Upper lobe of left lung (tissue), 6 donors: ENCODE results near the gene NEDD4L. TPM values are rescaled to one million over a fixed set of nuclear protein-coding genes. Genes with fewer than 3 reads are reported as not detected.
A peak's percentile ranks its signal among the peaks of the same experiment; 100 is the strongest.

Source experiments
- ATAC-seq, 2 donors: fragments of 200-7000 bp; cut with Tn5 transposase; one replicate each; pipeline ENCODE4 v1.9.1; 2022; ENCODE audit warnings: mild to moderate bottlenecking in 2 of 2, moderate library complexity in 2 of 2; ENCODE audit not compliant: low FRiP score in 2 of 2
- DNase-seq, 2 donors: peaks; one replicate each; pipeline ENCODE4 v3.0.0-alpha.2; 2019 to 2020
- H3K27ac ChIP-seq, 4 donors: fragments of 200-600 bp; sonication (generic); one replicate each; pipeline ENCODE4 v1.5.1; 2016 to 2019
- H3K27me3 ChIP-seq, 4 donors: fragments of 200-600 bp; sonication (generic); one replicate each; pipeline ENCODE4 v1.5.1; 2017 to 2019
- H3K36me3 ChIP-seq, 4 donors: fragments of 200-600 bp; sonication (generic); one replicate each; pipeline ENCODE4 v1.5.1; 2016 to 2019
- H3K4me1 ChIP-seq, 4 donors: fragments of 200-600 bp; sonication (generic); one replicate each; pipeline ENCODE4 v1.5.1; 2018 to 2019
- H3K4me3 ChIP-seq, 4 donors: fragments of 200-600 bp; sonication (generic); one replicate each; pipeline ENCODE4 v1.5.1; 2017 to 2019; ENCODE audit warnings: mild to moderate bottlenecking in 2 of 4, moderate library complexity in 1 of 4
- H3K9me3 ChIP-seq, 4 donors: fragments of 200-600 bp; sonication (generic); one replicate each; pipeline ENCODE4 v1.5.1; 2018 to 2019
- EP300 ChIP-seq, 4 donors: sonication (generic); formaldehyde crosslinking; IDR thresholded peaks; one replicate each; pipeline ENCODE4 v1.5.1; 2017; ENCODE audit warnings: antibody characterized with exemption in 4 of 4, control low read depth in 2 of 4
- POLR2A ChIP-seq, 4 donors: fragments of 450-650 bp; IDR thresholded peaks; one replicate each; pipeline ENCODE4 v1.5.1; 2016 to 2017; ENCODE audit warnings: antibody characterized with exemption in 4 of 4, mild to moderate bottlenecking in 2 of 4
- POLR2AphosphoS5 ChIP-seq, 2 donors: sonication (generic); formaldehyde crosslinking; IDR thresholded peaks; one replicate each; pipeline ENCODE4 v1.5.1; 2017; ENCODE audit warnings: antibody characterized with exemption in 2 of 2
- WGBS, 2 donors: methylation state at CpG; one replicate each; pipeline ENCODE4 v1.1.5; 2017 to 2018; 5-methylcytosine and 5-hydroxymethylcytosine counted together
- total RNA-seq, 6 donors: library from RNA; depleted of rRNA in 4 of 6; stranded (reverse); fragments of >200 nt in 4 of 6; gene quantifications; one replicate each; pipeline versions ENCODE4 v1.1.0 to v1.2.1, GENCODE V29; 2016 to 2021
- TF ChIP-seq, protein P1 (sequence below), 6 experiments: fragments of 450-650 bp in 4 of 6; fragments of 200-600 bp in 2 of 6; sonication (generic) in 2 of 6; IDR thresholded peaks; one replicate each; pipeline ENCODE4 v1.5.1; 2016 to 2019; ENCODE audit warnings: antibody characterized with exemption in 6 of 6
- donor health status: DM: no; HTN: no; CAD: no; lungs with moderate emphysema.
- donor health status: DM: no; HTN: yes; CAD: no; lungs with severe emphysema.

NEDD4L gene
- total RNA-seq, 6 donors from 2014 or later = 148 to 491 (median 300) TPM

DNA sequence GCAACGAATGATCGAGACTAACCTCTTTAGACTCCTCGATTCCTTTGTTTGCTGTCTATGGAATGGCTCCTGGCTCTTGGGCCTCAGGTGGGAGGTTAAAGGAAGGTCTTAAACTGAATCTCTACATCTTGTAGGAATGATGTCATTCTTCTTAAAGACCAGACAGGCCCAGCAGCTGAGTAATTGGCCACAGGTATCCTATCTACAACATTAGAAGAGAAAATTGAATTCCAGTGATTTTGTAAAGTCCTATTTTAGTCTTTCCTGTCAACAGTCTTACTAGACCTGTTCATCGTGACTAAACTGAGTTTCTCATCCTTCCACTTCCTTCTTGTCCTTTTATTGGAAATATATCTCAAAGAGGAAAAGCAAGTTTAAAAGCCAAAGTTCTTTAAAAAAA lies 310.0 kb downstream of the NEDD4L start:
- Histone ChIP-seq H3K27me3 (no peaks in the 10 kb centered on the region), H3K4me3 (no peak overlapping the region), H3K27ac (no peak overlapping the region), H3K9me3 (no peaks in the 10 kb centered on the region), H3K36me3 (peaks cover 9 to 49% (median 20%) of the 10 kb centered on the region in 4 donors), H3K4me1 (peaks cover 0 to 7% (median 3%) of the 10 kb centered on the region in 4 donors)
- TF ChIP-seq POLR2AphosphoS5 (IDR thresholded peaks at IDR 0.05) = no peak
- TF ChIP-seq, protein P1, sequence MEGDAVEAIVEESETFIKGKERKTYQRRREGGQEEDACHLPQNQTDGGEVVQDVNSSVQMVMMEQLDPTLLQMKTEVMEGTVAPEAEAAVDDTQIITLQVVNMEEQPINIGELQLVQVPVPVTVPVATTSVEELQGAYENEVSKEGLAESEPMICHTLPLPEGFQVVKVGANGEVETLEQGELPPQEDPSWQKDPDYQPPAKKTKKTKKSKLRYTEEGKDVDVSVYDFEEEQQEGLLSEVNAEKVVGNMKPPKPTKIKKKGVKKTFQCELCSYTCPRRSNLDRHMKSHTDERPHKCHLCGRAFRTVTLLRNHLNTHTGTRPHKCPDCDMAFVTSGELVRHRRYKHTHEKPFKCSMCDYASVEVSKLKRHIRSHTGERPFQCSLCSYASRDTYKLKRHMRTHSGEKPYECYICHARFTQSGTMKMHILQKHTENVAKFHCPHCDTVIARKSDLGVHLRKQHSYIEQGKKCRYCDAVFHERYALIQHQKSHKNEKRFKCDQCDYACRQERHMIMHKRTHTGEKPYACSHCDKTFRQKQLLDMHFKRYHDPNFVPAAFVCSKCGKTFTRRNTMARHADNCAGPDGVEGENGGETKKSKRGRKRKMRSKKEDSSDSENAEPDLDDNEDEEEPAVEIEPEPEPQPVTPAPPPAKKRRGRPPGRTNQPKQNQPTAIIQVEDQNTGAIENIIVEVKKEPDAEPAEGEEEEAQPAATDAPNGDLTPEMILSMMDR (IDR thresholded peaks at IDR 0.05) = no peak
- TF ChIP-seq EP300 (IDR thresholded peaks at IDR 0.05) = no peak
- TF ChIP-seq POLR2A (IDR thresholded peaks at IDR 0.05) = no peak
- 91 to 95% methylated on average over 4 of the region's 4 CpGs for WGBS, 2 donors
- ATAC-seq (no peak), DNase-seq (no peak)

DNA sequence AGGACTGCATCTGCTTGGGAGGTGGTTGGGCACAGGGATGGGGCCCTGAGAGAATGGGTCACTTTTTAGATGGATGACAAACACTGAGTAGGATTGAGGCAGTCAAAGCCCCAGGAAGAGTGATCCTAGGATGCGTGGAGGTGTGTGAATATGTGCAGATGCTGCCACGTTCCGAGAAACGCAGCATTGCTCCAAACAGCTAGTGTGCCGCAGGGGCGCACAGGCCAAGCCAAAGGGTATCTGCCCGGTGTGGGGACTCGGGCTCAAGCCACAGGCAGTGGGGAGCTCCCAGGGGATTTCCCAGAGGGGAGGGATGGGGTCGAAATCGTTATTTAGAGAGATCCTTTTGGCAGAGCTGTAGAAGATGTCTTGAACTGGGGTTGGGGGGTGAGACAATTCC lies 310.8 kb downstream of the NEDD4L start:
- 90 to 94% methylated on average over 10 of the region's 10 CpGs for WGBS, 2 donors
- H3K27me3 ChIP-seq = no peaks in the 10 kb centered on the region
- H3K4me3 ChIP-seq = no peak overlapping the region
- DNase-seq (peak in 1 of 2 donors; percentile 43), ATAC-seq (peak in 1 of 2 donors; percentile 45)
- no peak overlapping the region for H3K27ac ChIP-seq
- H3K36me3 ChIP-seq = peaks cover 9 to 53% (median 20%) of the 10 kb centered on the region in 4 donors
- no peaks in the 10 kb centered on the region for H3K4me1 ChIP-seq
- no peak for TF ChIP-seq EP300 (IDR thresholded peaks at IDR 0.05)
- TF ChIP-seq, protein P1 (IDR thresholded peaks at IDR 0.05) = no peak
- no peak for TF ChIP-seq POLR2A (IDR thresholded peaks at IDR 0.05)
- TF ChIP-seq POLR2AphosphoS5 (IDR thresholded peaks at IDR 0.05) = no peak
- no peaks in the 10 kb centered on the region for H3K9me3 ChIP-seq

DNA sequence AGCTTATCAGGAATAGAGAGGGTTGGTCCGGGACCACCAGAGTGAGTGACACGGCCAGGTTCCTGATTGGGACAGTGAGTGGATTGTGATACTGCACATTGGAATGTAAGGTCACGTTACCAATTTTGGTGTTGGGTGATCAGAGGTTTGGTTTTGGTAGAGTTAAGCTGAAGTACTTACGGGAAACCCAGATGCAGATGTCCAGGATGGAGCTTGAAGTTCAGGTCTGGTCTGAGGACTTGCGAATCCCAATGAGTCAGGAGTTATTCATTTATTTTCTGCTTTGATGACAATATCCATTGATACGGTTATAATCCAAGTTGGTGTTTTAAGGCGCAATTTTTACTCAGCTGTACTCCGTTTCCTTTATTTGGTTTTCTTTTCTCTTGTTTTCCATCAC lies 311.2 kb downstream of the NEDD4L start:
- H3K27ac ChIP-seq = no peak overlapping the region
- H3K36me3 ChIP-seq = peaks cover 9 to 49% (median 20%) of the 10 kb centered on the region in 4 donors
- DNase-seq = no peak
- no peak for TF ChIP-seq POLR2AphosphoS5 (IDR thresholded peaks at IDR 0.05)
- TF ChIP-seq, protein P1 (IDR thresholded peaks at IDR 0.05) = no peak
- TF ChIP-seq POLR2A (IDR thresholded peaks at IDR 0.05) = no peak
- no peak for TF ChIP-seq EP300 (IDR thresholded peaks at IDR 0.05)
- no peak for ATAC-seq
- H3K27me3 ChIP-seq = no peaks in the 10 kb centered on the region
- no peaks in the 10 kb centered on the region for H3K9me3 ChIP-seq
- 94 to 95% methylated on average over 8 of the region's 8 CpGs for WGBS, 2 donors
- no peak overlapping the region for H3K4me3 ChIP-seq
- H3K4me1 ChIP-seq = no peaks in the 10 kb centered on the region

DNA sequence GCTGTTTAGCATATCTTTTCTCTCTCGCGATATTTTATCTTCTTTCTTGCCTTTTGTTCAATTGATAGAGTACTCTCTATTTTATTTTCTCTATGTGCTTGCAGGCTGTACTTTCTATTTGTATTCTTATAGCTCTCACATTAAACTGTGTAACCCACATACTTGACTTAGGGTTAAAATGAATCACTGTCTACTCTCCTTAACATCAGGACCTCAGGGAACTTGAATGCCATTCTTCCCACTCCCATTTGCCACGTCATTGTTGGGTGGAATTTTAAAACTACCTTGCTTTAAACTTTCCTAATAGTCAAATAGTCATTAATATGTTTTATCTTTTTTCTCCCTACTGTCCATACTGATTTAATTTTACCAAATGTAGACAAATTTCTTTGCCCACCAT lies 315.2 kb downstream of the NEDD4L start:
- ATAC-seq = no peak
- peaks cover 2 to 22% (median 4%) of the 10 kb centered on the region in 4 donors for H3K36me3 ChIP-seq
- no peak overlapping the region for H3K27ac ChIP-seq
- H3K4me3 ChIP-seq = no peak overlapping the region
- TF ChIP-seq EP300 (IDR thresholded peaks at IDR 0.05) = no peak
- no peak for TF ChIP-seq POLR2A (IDR thresholded peaks at IDR 0.05)
- TF ChIP-seq POLR2AphosphoS5 (IDR thresholded peaks at IDR 0.05) = no peak
- TF ChIP-seq, protein P1 (IDR thresholded peaks at IDR 0.05) = no peak
- no peak for DNase-seq
- H3K4me1 ChIP-seq = peaks cover 16 to 20% (median 17%) of the 10 kb centered on the region in 4 donors
- H3K27me3 ChIP-seq = no peaks in the 10 kb centered on the region
- no peaks in the 10 kb centered on the region for H3K9me3 ChIP-seq
- WGBS, 2 donors = 88 to 90% methylated on average over 3 of the region's 3 CpGs

DNA sequence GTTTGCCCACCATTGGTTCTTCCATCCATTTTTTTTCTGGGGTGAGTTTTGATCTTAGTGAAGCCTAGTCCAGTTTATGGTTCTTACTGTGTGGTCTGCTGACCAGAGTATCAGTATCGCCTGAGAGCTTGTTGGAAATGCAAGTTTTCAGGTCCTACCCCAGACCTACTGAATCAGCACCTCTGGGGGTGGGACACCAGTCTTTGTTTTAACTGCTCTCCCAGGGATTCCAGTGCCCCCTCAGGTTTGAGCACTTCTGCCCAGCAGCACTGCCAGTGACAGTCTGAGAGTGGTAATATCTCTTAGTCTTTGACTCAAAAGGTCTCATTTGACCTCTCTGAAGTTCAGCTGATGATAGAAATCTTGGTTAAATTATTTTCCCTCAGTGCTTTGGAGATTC lies 315.6 kb downstream of the NEDD4L start:
- no peaks in the 10 kb centered on the region for H3K27me3 ChIP-seq
- whole genome bisulfite sequencing, 2 donors = 100% methylated on average over 1 of the region's 1 CpG
- H3K4me3 ChIP-seq = no peak overlapping the region
- TF ChIP-seq POLR2AphosphoS5 (IDR thresholded peaks at IDR 0.05) (no peak), POLR2A (IDR thresholded peaks at IDR 0.05) (no peak), EP300 (IDR thresholded peaks at IDR 0.05) (no peak)
- TF ChIP-seq, protein P1 (IDR thresholded peaks at IDR 0.05) = no peak
- peaks cover 2 to 22% (median 3%) of the 10 kb centered on the region in 4 donors for H3K36me3 ChIP-seq
- H3K27ac ChIP-seq = peak overlapping the region in 1 of 4 donors; percentile 6
- H3K4me1 ChIP-seq = peaks cover 16 to 20% (median 17%) of the 10 kb centered on the region in 4 donors
- no peak for ATAC-seq
- DNase-seq = no peak
- no peaks in the 10 kb centered on the region for H3K9me3 ChIP-seq
